IPS-15b (cell line): ENCODE data around the gene HES4.
"Not testable (repeated sequence)": the region's sequence is repeated elsewhere in the genome, so short reads cannot be mapped to it uniquely, and the experiment has no call there.

Source experiments
- H3K27me3 ChIP-seq: one replicate; pipeline ENCODE4 v1.6.1; 2013; ENCODE audit warnings: low read length; ENCODE audit not compliant: control insufficient read depth, insufficient read depth
- H3K36me3 ChIP-seq: one replicate; pipeline ENCODE4 v1.6.1; 2013; ENCODE audit warnings: low read length; ENCODE audit not compliant: control insufficient read depth, insufficient read depth
- H3K4me1 ChIP-seq: one replicate; pipeline ENCODE4 v1.6.1; 2013; ENCODE audit warnings: mild to moderate bottlenecking, low read length; ENCODE audit not compliant: control insufficient read depth, insufficient read depth
- H3K4me3 ChIP-seq: one replicate; pipeline ENCODE4 v1.5.1; 2013; ENCODE audit warnings: low read depth, low read length
- H3K9ac ChIP-seq: one replicate; pipeline ENCODE4 v1.6.1; 2013; ENCODE audit warnings: low read depth, mild to moderate bottlenecking, low read length
- H3K9me3 ChIP-seq: one replicate; pipeline ENCODE4 v1.6.1; 2013; ENCODE audit warnings: mild to moderate bottlenecking, low read length; ENCODE audit not compliant: control insufficient read depth, insufficient read depth

Gene HES4

GRCh38 chr1:978069-978834, 21.6 kb downstream of the HES4 start:
- no peak overlapping the region for H3K4me3 ChIP-seq
- H3K27me3 ChIP-seq, result peaks cover 19% of the 10 kb centered on the region
- H3K36me3 ChIP-seq, result no peaks in the 10 kb centered on the region
- H3K4me1 ChIP-seq, result peaks cover 2% of the 10 kb centered on the region
- H3K9ac ChIP-seq, result no peak overlapping the region
- H3K9me3 ChIP-seq, result no peaks in the 10 kb centered on the region

- not testable (repeated sequence) for H3K4me1 ChIP-seq, H3K36me3 ChIP-seq, H3K9me3 ChIP-seq, H3K4me3 ChIP-seq, H3K9ac ChIP-seq
- peaks cover 11% of the 10 kb centered on the region for H3K27me3 ChIP-seq
These were observed 23.1 kb downstream of the HES4 start for GRCh38 chr1:976791-977190.

- Histone ChIP-seq H3K9me3 (no peaks in the 10 kb centered on the region), H3K27me3 (peaks cover 9% of the 10 kb centered on the region), H3K36me3 (no peaks in the 10 kb centered on the region), H3K4me3 (no peak overlapping the region), H3K4me1 (peaks cover 2% of the 10 kb centered on the region), H3K9ac (no peak overlapping the region)
These were observed 23.8 kb downstream of the HES4 start for GRCh38 chr1:975896-976683.

GRCh38 chr1:975365-975764, 24.5 kb downstream of the HES4 start:
- Histone ChIP-seq H3K9me3 (no peaks in the 10 kb centered on the region), H3K4me3 (no peak overlapping the region), H3K9ac (no peak overlapping the region), H3K36me3 (no peaks in the 10 kb centered on the region), H3K27me3 (peaks cover 9% of the 10 kb centered on the region), H3K4me1 (peaks cover 2% of the 10 kb centered on the region)

GRCh38 chr1:974687-975328, 25.1 kb downstream of the HES4 start:
- Histone ChIP-seq H3K9ac (no peak overlapping the region), H3K9me3 (no peaks in the 10 kb centered on the region)

GRCh38 chr1:974293-974640, 25.6 kb downstream of the HES4 start:
- Histone ChIP-seq H3K9ac (no peak overlapping the region), H3K27me3 (peaks cover 16% of the 10 kb centered on the region), H3K4me1 (peaks cover 2% of the 10 kb centered on the region), H3K9me3 (no peaks in the 10 kb centered on the region), H3K4me3 (no peak overlapping the region), H3K36me3 (no peaks in the 10 kb centered on the region)

More at GRCh38 chr1:974687-975328, 25.1 kb downstream of the HES4 start:
- Histone ChIP-seq H3K36me3 (no peaks in the 10 kb centered on the region), H3K4me3 (no peak overlapping the region), H3K27me3 (peaks cover 14% of the 10 kb centered on the region), H3K4me1 (peaks cover 2% of the 10 kb centered on the region)

GRCh38 chr1:973459-974292, 26.2 kb downstream of the HES4 start:
- Histone ChIP-seq H3K9ac (no peak overlapping the region), H3K4me3 (no peak overlapping the region), H3K9me3 (no peaks in the 10 kb centered on the region), H3K27me3 (peaks cover 21% of the 10 kb centered on the region), H3K36me3 (no peaks in the 10 kb centered on the region), H3K4me1 (peaks cover 2% of the 10 kb centered on the region)

GRCh38 chr1:972726-973458, 27.0 kb downstream of the HES4 start:
- H3K27me3 ChIP-seq, result peaks cover 29% of the 10 kb centered on the region
- no peak overlapping the region for H3K4me3 ChIP-seq
- no peak overlapping the region for H3K9ac ChIP-seq
- H3K36me3 ChIP-seq, result no peaks in the 10 kb centered on the region
- peaks cover 2% of the 10 kb centered on the region for H3K4me1 ChIP-seq
- H3K9me3 ChIP-seq, result no peaks in the 10 kb centered on the region

GRCh38 chr1:971751-972506, 28.0 kb downstream of the HES4 start:
- no peak overlapping the region for H3K9ac ChIP-seq
- H3K36me3 ChIP-seq, result no peaks in the 10 kb centered on the region
- H3K9me3 ChIP-seq, result no peaks in the 10 kb centered on the region
- H3K4me3 ChIP-seq, result no peak overlapping the region
- H3K27me3 ChIP-seq, result peaks cover 39% of the 10 kb centered on the region
- H3K4me1 ChIP-seq, result peaks cover 2% of the 10 kb centered on the region

- Histone ChIP-seq H3K36me3 (no peaks in the 10 kb centered on the region), H3K9me3 (no peaks in the 10 kb centered on the region), H3K4me3 (no peak overlapping the region), H3K4me1 (peaks cover 2% of the 10 kb centered on the region), H3K9ac (no peak overlapping the region), H3K27me3 (peaks cover 43% of the 10 kb centered on the region)
These were observed 28.7 kb downstream of the HES4 start for GRCh38 chr1:970973-971730.
